NCI-H748 (cell line): ENCODE data around the gene NSD1.

Experiments used
- DNase-seq: peaks from one replicate; lab custom pipeline; 2025; ENCODE audit not compliant: unreplicated experiment; lab: John Stamatoyannopoulos, UW

The NSD1 gene

GRCh38 chr5:177133096-177133852, at the start of gene NSD1:
Gene NSD1, plus strand, starts transcription at chr5:177133773. Its CDS starts 1,331 bp downstream, at chr5:177135104.
- DNase-seq = peak; percentile 76

- no peak for DNase-seq
Measured at GRCh38 chr5:177084175-177084574, 49.4 kb upstream of the NSD1 start.

- no peak for DNase-seq
Measured at GRCh38 chr5:177085985-177086653, 47.5 kb upstream of the NSD1 start.

GRCh38 chr5:177086654-177087397, 46.7 kb upstream of the NSD1 start, which contains the start of gene FGFR4:
Gene FGFR4, plus strand, starts transcription at chr5:177086915. Its CDS starts 2,688 bp downstream, at chr5:177089603.
- DNase-seq = peak; percentile 86

GRCh38 chr5:177087398-177088005, 46.1 kb upstream of the NSD1 start:
- peak; percentile 15 for DNase-seq

GRCh38 chr5:177089127-177089526, 44.4 kb upstream of the NSD1 start:
- no peak for DNase-seq

- DNase-seq = no peak
Measured at GRCh38 chr5:177089825-177090641, 43.5 kb upstream of the NSD1 start.

- no peak for DNase-seq
Measured at GRCh38 chr5:177090813-177091212, 42.8 kb upstream of the NSD1 start.

GRCh38 chr5:177091232-177091631, 42.3 kb upstream of the NSD1 start:
- no peak for DNase-seq

GRCh38 chr5:177092178-177093081, 41.1 kb upstream of the NSD1 start:
- DNase-seq = no peak

GRCh38 chr5:177093082-177093712, 40.4 kb upstream of the NSD1 start:
- no peak for DNase-seq

GRCh38 chr5:177093803-177094202, 39.8 kb upstream of the NSD1 start:
- no peak for DNase-seq

- no peak for DNase-seq
Measured at GRCh38 chr5:177094224-177095087, 39.1 kb upstream of the NSD1 start.

GRCh38 chr5:177095088-177095669, 38.4 kb upstream of the NSD1 start:
- no peak for DNase-seq

GRCh38 chr5:177096162-177097015, 37.2 kb upstream of the NSD1 start:
- no peak for DNase-seq
